ENCODE results near the gene CCDC92B.

DNA sequence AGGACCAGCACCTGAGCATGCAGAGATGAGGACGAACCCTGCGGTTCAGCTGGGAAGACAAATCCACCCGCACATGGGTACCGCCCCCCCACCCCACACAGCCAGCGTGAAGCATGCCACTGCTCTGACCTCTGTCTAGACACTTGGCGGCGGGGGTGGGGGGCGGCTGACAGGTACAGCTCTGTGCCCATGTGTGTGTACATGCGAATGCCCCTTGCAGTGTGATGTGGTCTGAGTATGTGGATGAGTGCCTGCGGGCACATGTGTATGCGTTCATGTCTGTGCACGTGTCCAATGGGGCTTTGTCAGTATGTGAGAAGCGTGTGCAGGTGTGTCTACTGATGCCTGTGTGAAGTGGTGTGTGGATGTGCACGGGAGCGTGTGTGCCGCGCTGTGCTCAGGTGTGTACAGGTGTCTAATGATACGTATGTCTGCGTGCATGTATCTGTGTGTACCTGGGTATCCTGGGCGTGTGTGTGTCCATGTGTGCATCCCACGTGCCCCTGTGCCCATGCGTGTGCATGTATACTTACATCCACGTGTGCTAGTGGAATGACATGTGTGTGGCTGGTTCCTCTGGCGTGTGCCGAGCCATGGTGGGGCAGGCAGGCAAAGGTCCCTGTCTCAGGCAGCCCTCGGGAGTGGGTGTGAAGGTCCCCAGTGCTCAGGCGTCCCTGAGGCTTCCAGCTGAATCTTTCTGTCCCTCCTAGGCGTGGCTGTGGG is 46.1 kb upstream of the CCDC92B start:
- TF ChIP-seq ZNF207 (IDR thresholded peaks at IDR 0.05; ENCODE audit: borderline replicate concordance), result no peak
- TF ChIP-seq NR1H2 (CRISPR knock-in tag; IDR thresholded peaks at IDR 0.05; ENCODE audit: borderline replicate concordance, low read depth), result no peak
- no peak for TF ChIP-seq MAFK (conservative IDR thresholded peaks at IDR 0.05 in 1 of 2, IDR thresholded peaks at IDR 0.05 in 1 of 2; ENCODE audit: low read length in 2 of 2)
- no peak for TF ChIP-seq ZMAT3 (CRISPR knock-in tag; conservative IDR thresholded peaks at IDR 0.05)
- TF ChIP-seq RELA (CRISPR knock-in tag; IDR thresholded peaks at IDR 0.05), result no peak
- TF ChIP-seq, protein P1, sequence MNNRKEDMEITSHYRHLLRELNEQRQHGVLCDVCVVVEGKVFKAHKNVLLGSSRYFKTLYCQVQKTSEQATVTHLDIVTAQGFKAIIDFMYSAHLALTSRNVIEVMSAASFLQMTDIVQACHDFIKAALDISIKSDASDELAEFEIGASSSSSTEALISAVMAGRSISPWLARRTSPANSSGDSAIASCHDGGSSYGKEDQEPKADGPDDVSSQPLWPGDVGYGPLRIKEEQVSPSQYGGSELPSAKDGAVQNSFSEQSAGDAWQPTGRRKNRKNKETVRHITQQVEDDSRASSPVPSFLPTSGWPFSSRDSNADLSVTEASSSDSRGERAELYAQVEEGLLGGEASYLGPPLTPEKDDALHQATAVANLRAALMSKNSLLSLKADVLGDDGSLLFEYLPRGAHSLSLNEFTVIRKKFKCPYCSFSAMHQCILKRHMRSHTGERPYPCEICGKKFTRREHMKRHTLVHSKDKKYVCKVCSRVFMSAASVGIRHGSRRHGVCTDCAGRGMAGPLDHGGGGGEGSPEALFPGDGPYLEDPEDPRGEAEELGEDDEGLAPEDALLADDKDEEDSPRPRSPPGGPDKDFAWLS (CRISPR knock-in tag; IDR thresholded peaks at IDR 0.05; ENCODE audit: borderline replicate concordance), result no peak
- TF ChIP-seq SETDB1 (CRISPR knock-in tag; IDR thresholded peaks at IDR 0.05; ENCODE audit: borderline replicate concordance), result no peak
- no peak for TF ChIP-seq ZNF292 (CRISPR knock-in tag; IDR thresholded peaks at IDR 0.05; ENCODE audit: borderline replicate concordance, low read depth)
- no peak for TF ChIP-seq KAT7 (CRISPR knock-in tag; IDR thresholded peaks at IDR 0.05; ENCODE audit: borderline replicate concordance)
- TF ChIP-seq, protein P2, sequence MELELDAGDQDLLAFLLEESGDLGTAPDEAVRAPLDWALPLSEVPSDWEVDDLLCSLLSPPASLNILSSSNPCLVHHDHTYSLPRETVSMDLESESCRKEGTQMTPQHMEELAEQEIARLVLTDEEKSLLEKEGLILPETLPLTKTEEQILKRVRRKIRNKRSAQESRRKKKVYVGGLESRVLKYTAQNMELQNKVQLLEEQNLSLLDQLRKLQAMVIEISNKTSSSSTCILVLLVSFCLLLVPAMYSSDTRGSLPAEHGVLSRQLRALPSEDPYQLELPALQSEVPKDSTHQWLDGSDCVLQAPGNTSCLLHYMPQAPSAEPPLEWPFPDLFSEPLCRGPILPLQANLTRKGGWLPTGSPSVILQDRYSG (CRISPR knock-in tag; IDR thresholded peaks at IDR 0.05), result no peak
- no peak for TF ChIP-seq CBX2 (IDR thresholded peaks at IDR 0.05; ENCODE audit: low read depth, low read length)
- TF ChIP-seq CBX2 (CRISPR knock-in tag; IDR thresholded peaks at IDR 0.05; ENCODE audit: low read depth), result no peak
- TF ChIP-seq GABPA (IDR thresholded peaks at IDR 0.05; ENCODE audit: low read depth, low read length), result no peak
- TF ChIP-seq GABPA (CRISPR knock-in tag; IDR thresholded peaks at IDR 0.05; ENCODE audit: low read depth), result no peak
- no peak for TF ChIP-seq ZBTB1 (CRISPR knock-in tag; IDR thresholded peaks at IDR 0.05; ENCODE audit: borderline replicate concordance)
